T follicular helper cell (primary cell): ENCODE results near the gene PLXNB2.

Source experiments
- DNase-seq: peaks from one replicate; pipeline ENCODE4 v3.0.0-alpha.2; 2020; ENCODE audit warnings: low read depth

PLXNB2 gene

GRCh38 chr22:50262973-50263617, 44.4 kb downstream of the PLXNB2 start:
- no peak for DNase-seq

- DNase-seq: no peak
Measured at GRCh38 chr22:50262460-50262911, 45.0 kb downstream of the PLXNB2 start.

- DNase-seq: no peak
Measured at GRCh38 chr22:50261615-50262459, 45.6 kb downstream of the PLXNB2 start, which contains the start of gene MAPK12. MAPK12 (minus strand) TSS chr22:50261683; CDS start chr22:50261509, 174 bp downstream.

GRCh38 chr22:50260801-50261614, 46.4 kb downstream of the PLXNB2 start:
- DNase-seq: no peak

- DNase-seq: no peak
Measured at GRCh38 chr22:50260434-50260800, 47.0 kb downstream of the PLXNB2 start.

DNA sequence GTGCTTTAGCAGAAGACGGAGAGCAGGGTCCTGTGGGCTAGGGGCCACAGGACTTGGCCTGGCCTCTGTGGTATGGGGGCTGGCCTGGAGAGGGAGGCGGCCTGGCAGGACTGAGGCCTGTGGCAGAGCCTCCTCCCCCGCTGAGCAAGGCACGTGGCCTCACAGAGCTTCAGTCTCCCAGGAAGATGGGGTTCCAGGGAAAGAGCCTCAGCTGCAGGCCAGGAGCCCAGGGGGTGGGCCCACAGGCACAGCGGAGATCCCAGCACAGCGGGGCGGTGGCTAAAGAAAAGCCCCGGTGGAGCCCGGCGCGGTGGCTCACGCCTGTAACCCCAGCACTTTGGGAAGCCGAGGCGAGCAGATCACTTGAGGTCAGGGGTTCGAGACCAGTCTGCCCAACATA, 48.1 kb downstream of the PLXNB2 start:
- no peak for DNase-seq

- no peak for DNase-seq
Measured at GRCh38 chr22:50258361-50259292, 48.8 kb downstream of the PLXNB2 start.

- DNase-seq: no peak
Measured at GRCh38 chr22:50257451-50258360, 49.7 kb downstream of the PLXNB2 start.

DNA sequence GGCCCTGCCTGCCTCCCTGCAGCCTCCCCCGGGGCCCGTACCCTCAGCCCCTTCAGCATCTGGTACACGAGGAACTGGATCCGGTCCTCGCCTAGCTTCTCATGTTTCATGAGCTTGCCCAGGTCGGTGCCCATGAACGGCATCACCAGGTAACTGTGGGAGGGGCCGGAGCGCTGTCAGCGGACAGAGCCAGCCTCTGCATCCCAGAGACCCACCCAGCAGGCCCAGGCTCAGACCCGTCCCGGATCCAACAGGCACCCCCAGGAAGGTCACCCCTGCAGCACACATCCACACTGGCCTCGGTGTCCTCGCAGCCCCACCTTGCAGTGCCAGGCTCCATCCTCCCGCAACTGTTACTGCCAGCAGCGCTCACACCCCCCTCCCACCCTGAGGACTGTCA, 50.4 kb downstream of the PLXNB2 start:
- no peak for DNase-seq

DNA sequence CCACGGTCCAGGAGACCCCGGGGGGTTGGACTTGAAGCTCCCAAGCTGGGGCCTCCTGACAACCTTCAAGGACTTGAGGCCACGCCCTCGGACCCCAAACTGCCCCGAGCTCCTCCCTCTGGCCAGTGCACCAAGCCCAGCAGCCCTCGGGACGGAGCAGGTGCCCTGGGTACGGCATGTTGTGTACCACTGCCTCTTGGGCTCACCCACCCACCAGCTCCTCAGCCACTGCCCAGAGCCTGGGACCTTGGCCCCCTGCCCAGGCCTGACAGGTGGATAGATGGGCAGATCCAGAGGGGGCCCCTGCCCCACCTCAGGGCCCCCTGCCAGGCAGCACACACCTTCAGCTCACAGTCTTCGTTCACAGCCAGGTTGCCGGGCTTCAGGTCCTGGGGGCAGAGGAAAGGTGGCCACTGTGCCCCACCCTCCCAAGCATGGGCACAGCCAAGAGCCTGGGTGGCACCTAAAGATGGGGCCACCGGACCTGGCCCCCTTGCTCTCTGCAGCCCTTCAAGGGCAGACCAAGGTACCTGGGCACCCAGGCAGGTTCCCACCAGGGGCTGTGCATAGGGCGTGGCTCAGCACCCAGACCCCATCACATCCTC, 51.1 kb downstream of the PLXNB2 start:
- DNase-seq: no peak

- no peak for DNase-seq
Measured at GRCh38 chr22:50255607-50256006, 51.8 kb downstream of the PLXNB2 start.

DNA sequence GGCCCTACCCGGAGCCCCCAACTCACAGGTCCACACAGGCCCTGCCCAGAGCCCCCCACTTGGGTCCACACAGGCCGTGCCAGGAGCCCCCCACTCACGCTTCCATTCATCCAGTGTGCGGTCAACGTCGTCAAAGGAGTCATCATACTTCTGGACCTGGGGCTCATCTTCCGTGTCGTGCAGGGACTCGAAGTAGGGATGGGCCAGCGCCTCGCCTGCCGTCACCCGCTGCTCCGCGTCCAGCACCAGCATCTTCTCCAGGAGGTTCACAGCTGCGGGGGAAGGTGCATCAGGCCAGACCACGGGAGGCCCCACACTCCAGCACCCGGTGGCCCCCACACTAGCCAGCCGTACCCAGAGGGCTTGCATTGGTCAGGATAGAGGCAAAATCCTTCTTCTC, 52.3 kb downstream of the PLXNB2 start:
- DNase-seq: no peak

GRCh38 chr22:50253941-50254340, 53.5 kb downstream of the PLXNB2 start:
- DNase-seq: no peak

DNA sequence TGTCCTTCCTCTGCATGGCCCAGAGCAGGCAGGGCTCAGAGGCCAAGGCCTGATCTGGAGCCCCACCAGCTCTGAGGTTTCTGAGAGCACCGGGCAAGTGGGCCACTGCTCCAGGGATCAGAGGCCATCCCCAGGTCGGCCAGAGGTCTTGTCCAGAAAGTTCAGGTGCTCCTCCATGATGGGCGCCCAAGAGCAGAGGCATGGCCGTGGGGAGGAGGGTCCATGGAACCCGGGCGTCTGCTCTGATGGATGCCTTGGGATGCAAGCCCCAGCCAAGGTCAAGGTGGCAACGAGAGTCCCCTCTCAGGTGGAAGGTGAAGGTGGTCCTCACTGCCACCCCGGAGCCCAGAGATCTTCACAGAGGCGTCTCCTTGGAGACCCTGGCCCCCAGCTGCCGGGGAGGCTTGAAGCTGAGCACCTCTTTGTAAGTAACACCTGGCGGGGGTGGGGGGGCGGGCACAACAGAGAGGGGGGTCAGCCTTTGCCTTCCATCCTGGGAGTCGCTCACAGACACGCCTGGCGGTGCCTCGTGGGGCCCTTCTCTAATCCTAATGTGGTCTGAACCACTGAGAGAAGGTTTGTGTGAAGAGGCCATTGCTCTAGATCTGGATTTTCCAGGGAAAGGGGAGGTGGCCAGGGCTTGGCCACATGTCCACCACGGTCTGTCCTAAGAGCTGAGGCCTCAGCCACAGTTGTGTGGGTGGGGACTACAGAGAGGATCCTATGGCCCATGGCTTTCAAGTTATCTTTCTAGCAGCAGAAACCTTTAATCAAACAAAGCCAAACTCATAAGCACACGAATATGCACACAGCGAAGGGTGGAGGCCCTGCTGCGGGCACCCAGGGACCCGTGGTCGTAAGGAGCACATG, 54.2 kb downstream of the PLXNB2 start:
- no peak for DNase-seq

DNA sequence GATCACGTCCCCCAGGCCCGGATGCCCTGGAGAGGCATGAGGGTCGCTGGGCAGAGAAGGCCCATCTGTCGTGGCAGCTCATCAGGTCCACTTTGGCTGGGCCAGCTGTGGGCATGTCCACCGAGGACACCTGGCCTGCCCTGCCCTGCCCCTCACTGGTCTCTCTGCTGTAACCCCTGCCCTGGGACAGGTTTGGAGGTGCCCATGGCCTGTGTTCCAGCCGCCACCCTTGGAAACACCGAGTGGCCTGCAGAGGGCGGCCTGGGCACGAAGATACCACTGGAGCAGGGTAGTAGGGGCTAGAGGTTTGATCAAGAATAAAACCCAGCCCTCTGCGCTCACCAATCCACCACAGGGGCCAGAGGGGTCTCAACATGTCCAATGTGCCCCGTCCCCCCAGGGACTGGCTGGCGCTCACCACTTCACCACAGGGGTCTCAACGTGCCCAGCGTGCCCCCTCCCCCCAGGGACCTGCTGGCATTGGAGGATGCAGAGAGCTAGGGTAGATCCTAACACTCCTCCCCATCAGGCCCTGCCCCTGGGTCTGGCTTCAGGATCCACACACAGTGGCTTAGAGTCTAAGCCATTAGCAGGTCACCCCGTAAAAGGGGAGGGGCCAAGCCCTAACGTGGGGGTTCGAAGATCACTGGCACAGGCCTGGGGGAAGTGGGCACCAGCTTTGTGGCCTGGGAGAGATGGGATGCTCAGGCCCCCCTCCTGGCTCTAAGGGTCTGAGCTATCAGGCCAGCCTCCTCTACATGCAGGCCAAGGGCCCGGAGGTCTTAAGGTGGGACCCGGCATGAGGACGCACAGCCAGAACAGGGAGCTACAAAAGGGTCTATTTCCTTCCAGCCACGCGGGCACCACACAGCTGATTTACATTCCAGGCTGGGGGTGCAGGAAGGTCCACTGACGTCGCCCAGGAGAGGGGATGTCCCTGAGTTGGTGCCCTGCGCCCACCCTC, 55.1 kb downstream of the PLXNB2 start:
- DNase-seq: peak; percentile 59

GRCh38 chr22:50251477-50252081, 55.9 kb downstream of the PLXNB2 start:
- DNase-seq: no peak
